WTC11 (cell line): Measurements from ENCODE around the gene RTF1.

Experiments
- E2F5 ChIP-seq: sonication (generic); formaldehyde crosslinking; IDR thresholded peaks from 2 replicates; pipeline ENCODE4 v1.8.1; 2022; ENCODE audit warnings: mild to moderate bottlenecking, moderate library complexity, missing genetic modification reagents
- ESRRA ChIP-seq: sonication (generic); formaldehyde crosslinking; IDR thresholded peaks from 2 replicates; pipeline ENCODE4 v1.8.1; 2022; ENCODE audit warnings: mild to moderate bottlenecking, missing genetic modification reagents, borderline replicate concordance
- NR1H2 ChIP-seq: sonication (generic); formaldehyde crosslinking; IDR thresholded peaks from 2 replicates; pipeline ENCODE4 v1.9.0; 2021; ENCODE audit warnings: mild to moderate bottlenecking, moderate library complexity, missing genetic modification reagents

GRCh38 chr15:41465822-41466421 lies 49.0 kb downstream of the RTF1 start:
- no peak for TF ChIP-seq ESRRA (CRISPR knock-in tag)
- TF ChIP-seq E2F5 (CRISPR knock-in tag): no peak
- TF ChIP-seq NR1H2: no peak
